K562 (cell line): ENCODE results near the gene TENM3.

Experiments
- CEBPB ChIP-seq: fragments of 450-650 bp; IDR thresholded peaks from 2 replicates; pipeline ENCODE4 v1.6.1; 2016; ENCODE audit warnings: missing genetic modification characterization, missing compliant biosample characterization
- ELK1 ChIP-seq: sonication (generic); formaldehyde crosslinking; IDR thresholded peaks from 2 replicates; pipeline ENCODE4 v1.8.1; 2022; ENCODE audit warnings: missing genetic modification reagents
- EWSR1 ChIP-seq: fragments of 450-650 bp; IDR thresholded peaks from 2 replicates; pipeline ENCODE4 v1.6.1; 2018; ENCODE audit warnings: borderline replicate concordance, mild to moderate bottlenecking, low read depth, moderate library complexity; ENCODE audit not compliant: partially characterized antibody
- EZH2 ChIP-seq: IDR thresholded peaks from 2 replicates; pipeline ENCODE4 v1.6.1; 2012; ENCODE audit warnings: low read depth, mild to moderate bottlenecking, inconsistent platforms, low read length, borderline replicate concordance
- NBN ChIP-seq: fragments of 450-650 bp; IDR thresholded peaks from 2 replicates; pipeline ENCODE4 v1.6.1; 2016; ENCODE audit warnings: low read depth, mild to moderate bottlenecking
- NCOA1 ChIP-seq: fragments of 450-650 bp; IDR thresholded peaks from 2 replicates; pipeline ENCODE4 v1.6.1; 2016; ENCODE audit warnings: low read depth
- PHF21A ChIP-seq: fragments of 450-650 bp; IDR thresholded peaks from 2 replicates; pipeline ENCODE4 v1.6.1; 2017; ENCODE audit warnings: low read depth, borderline replicate concordance
- POLR2A ChIP-seq: fragments of 450-650 bp; conservative IDR thresholded peaks from 2 replicates; pipeline ENCODE4 v1.6.1; 2016
- RAD21 ChIP-seq, 2 experiments: fragments of 250-450 bp in 1 of 2; fragments of 450-650 bp in 1 of 2; sonication (Bioruptor Pico) in 1 of 2; formaldehyde crosslinking in 1 of 2; IDR thresholded peaks in 1 of 2; conservative IDR thresholded peaks in 1 of 2; 2 replicates each; pipeline versions ENCODE4 v1.4.0 to v1.8.0; 2020 to 2022; ENCODE audit warnings: mild to moderate bottlenecking in 2 of 2, moderate library complexity in 1 of 2
- TFE3 ChIP-seq: fragments of 450-650 bp; formaldehyde crosslinking; IDR thresholded peaks from 2 replicates; pipeline ENCODE4 v1.4.0; 2020; ENCODE audit warnings: mild to moderate bottlenecking, mixed read lengths
- ZBTB34 ChIP-seq: fragments of 250-450 bp; sonication (Bioruptor Pico); IDR thresholded peaks from 2 replicates; pipeline ENCODE4 v1.8.0; 2021; ENCODE audit warnings: mild to moderate bottlenecking, moderate library complexity
- ZNF318 ChIP-seq, 2 experiments: fragments of 450-650 bp; IDR thresholded peaks; 2 replicates each; pipeline ENCODE4 v1.6.1; 2016; ENCODE audit warnings: mild to moderate bottlenecking in 2 of 2, borderline replicate concordance in 1 of 2, low read depth in 1 of 2, moderate library complexity in 1 of 2

- no peak for TF ChIP-seq EZH2
- TF ChIP-seq RAD21 (CRISPR knock-in tag; conservative IDR thresholded peaks at IDR 0.05 in 1 of 2, IDR thresholded peaks at IDR 0.05 in 1 of 2) = no peak
- no peak for TF ChIP-seq EWSR1
- TF ChIP-seq POLR2A = no peak
- no peak for TF ChIP-seq ZBTB34
- no peak for TF ChIP-seq ZNF318 (IDR thresholded peaks at IDR 0.05; ENCODE audit: borderline replicate concordance in 1 of 2, low read depth in 1 of 2)
- no peak for TF ChIP-seq TFE3 (CRISPR knock-in tag)
- TF ChIP-seq PHF21A = no peak
- TF ChIP-seq CEBPB (tag) = no peak
- TF ChIP-seq NBN = no peak
- TF ChIP-seq NCOA1 = no peak
- TF ChIP-seq ELK1 (CRISPR knock-in tag) = no peak
These were observed 46.6 kb downstream of the TENM3 start for GRCh38 chr4:182289809-182290208.
